ENCODE data around the gene PPP1R9B. TPM values are rescaled to one million over a fixed set of nuclear protein-coding genes. Genes with fewer than 3 reads are reported as not detected.

PPP1R9B gene
- total and polyA plus RNA-seq, 2 of the 8 experiments (the other 6 are each of a cell fraction or from before 2014, with no cell fraction given), result 5.2 to 13.1 TPM

DNA sequence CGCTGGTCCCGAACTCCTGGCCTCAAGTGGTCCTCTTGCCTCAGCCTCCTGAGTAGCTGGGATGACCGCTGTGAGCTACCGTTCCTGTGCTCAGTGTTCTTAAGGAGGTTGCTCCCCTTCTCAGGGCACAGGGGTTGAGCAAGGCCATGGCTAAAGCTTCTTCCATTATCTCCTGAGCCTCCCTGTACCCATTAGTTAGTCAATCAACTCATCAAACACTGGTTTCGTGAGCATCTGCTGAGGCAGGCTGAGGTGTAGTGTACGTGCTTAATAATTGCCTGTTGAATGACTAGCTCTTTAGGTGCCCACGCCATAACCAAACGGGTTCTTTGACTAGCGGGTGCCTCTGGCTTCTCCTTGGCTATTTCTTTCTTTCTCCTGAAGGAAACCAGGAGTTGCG is 27.0 kb upstream of the PPP1R9B start (continued):
- TF ChIP-seq EP300 (IDR thresholded peaks at IDR 0.05; ENCODE audit: borderline replicate concordance in 1 of 2, low read depth in 2 of 2, low read length in 2 of 2) (no peak), RNF2 (IDR thresholded peaks at IDR 0.05; ENCODE audit: borderline replicate concordance, low read depth, low read length, missing control alignments, poor library complexity, severe bottlenecking) (no peak)
- TF ChIP-seq, protein P1, sequence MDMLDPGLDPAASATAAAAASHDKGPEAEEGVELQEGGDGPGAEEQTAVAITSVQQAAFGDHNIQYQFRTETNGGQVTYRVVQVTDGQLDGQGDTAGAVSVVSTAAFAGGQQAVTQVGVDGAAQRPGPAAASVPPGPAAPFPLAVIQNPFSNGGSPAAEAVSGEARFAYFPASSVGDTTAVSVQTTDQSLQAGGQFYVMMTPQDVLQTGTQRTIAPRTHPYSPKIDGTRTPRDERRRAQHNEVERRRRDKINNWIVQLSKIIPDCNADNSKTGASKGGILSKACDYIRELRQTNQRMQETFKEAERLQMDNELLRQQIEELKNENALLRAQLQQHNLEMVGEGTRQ (IDR thresholded peaks at IDR 0.05; ENCODE audit: low read length), result no peak
